ENCODE measurements around the gene FAM163A. TPM values are rescaled to one million over a fixed set of nuclear protein-coding genes. Genes with fewer than 3 reads are reported as not detected.
A peak's percentile ranks its signal among the peaks of the same experiment; 100 is the strongest.

Gene FAM163A
- total RNA-seq, 1 experiment from 2014 or later = not detected

- in situ Hi-C loops (cut with HindIII; ENCODE audit: low sequenced_read_pairs) = no loop called here
- DNase-seq (ENCODE audit: low spot score) = no peak
Observed at GRCh38 chr1:179747611-179748010, 4.5 kb downstream of the FAM163A start.

- in situ Hi-C loops (cut with HindIII; ENCODE audit: low sequenced_read_pairs) = no loop called here
- DNase-seq (ENCODE audit: low spot score) = no peak
Observed at GRCh38 chr1:179748772-179749171, 5.7 kb downstream of the FAM163A start.

GRCh38 chr1:179750630-179751029 lies 7.5 kb downstream of the FAM163A start:
- no peak for DNase-seq (ENCODE audit: low spot score)
- in situ Hi-C loops (cut with HindIII; ENCODE audit: low sequenced_read_pairs) = no loop called here

GRCh38 chr1:179753061-179753460 lies 10.0 kb downstream of the FAM163A start:
- in situ Hi-C loops (cut with HindIII; ENCODE audit: low sequenced_read_pairs) = no loop called here
- DNase-seq (ENCODE audit: low spot score) = no peak

DNA sequence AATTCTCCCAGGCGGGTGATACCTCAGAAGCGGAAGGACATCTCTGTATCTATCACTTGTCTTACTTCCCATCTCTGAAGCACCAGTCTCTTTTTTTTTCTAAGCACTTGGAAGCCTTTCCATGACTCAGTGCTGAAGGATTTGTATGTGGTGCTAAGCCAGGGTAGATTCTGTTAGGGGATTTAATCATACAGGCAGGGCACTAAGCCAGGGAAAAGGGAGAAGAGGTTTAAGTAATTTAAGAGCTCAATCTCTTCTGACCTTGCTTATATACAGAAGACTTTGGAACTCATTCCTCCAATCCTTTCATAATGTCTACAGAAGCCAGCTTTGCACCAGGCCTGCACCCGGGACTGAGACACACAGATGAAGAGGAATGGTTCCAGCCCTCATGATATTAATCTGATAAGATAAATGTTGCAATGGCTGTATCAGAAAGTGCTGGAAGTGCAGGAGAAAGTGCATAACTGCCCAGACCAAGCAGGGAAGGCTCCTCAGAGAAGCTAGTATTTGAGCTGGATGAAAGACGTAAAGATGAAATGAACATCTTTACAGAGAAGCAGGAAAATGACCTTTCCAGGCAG lies 11.0 kb downstream of the FAM163A start:
- no peak for DNase-seq (ENCODE audit: low spot score)
- in situ Hi-C loops (cut with HindIII; ENCODE audit: low sequenced_read_pairs) = no loop called here

- no peak for DNase-seq (ENCODE audit: low spot score)
- in situ Hi-C loops (cut with HindIII; ENCODE audit: low sequenced_read_pairs) = no loop called here
Observed at GRCh38 chr1:179757933-179758332, 14.8 kb downstream of the FAM163A start.

DNA sequence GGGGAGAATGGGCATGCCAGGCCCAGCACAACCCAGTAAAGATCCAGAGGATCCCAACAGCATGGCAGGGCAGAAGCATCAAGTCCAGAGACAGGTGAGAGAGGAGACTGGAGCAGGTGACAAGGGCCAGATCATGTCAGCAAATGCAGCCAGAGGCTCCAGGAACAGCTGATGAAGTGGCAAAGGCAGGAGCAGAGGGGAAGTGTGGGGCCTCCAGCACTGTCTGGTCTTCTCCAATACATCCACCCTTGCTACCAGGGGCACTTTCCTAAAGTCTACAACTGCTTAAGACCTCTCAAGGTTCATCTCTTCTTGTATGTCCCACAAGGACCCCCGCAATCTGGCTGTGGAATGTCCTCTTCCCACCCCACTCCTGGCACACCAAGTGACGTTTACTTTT lies 17.4 kb downstream of the FAM163A start:
- in situ Hi-C loops (cut with HindIII; ENCODE audit: low sequenced_read_pairs) = no loop called here

DNA sequence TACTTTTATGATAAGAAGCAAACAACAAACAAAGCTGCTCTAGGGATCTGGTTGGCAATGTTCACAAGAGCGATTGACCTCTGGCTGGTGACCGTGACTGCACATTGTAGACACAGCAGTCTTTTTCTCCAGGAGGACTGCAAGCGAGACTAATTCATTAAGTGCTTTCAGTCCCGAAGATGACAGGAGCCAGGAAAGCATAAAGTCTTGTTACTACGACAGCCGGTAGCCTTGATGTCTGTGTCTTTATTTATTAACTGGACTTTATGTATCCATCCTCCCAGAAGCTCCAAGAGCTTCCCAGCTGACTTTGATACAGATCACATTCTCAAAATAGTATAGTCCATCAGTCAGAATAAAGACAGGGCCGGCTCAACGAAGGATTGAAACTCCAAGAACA lies 18.2 kb downstream of the FAM163A start:
- peak; percentile 17 for DNase-seq (ENCODE audit: low spot score)
- in situ Hi-C loops (cut with HindIII; ENCODE audit: low sequenced_read_pairs) = no loop called here

More for the DNA sequence above, 17.4 kb downstream of the FAM163A start:
- DNase-seq (ENCODE audit: low spot score) = no peak

GRCh38 chr1:179761846-179762640 lies 19.0 kb downstream of the FAM163A start:
- DNase-seq (ENCODE audit: low spot score) = peak; percentile 43
- in situ Hi-C loops (cut with HindIII; ENCODE audit: low sequenced_read_pairs) = no loop called here

- in situ Hi-C loops (cut with HindIII; ENCODE audit: low sequenced_read_pairs) = no loop called here
- DNase-seq (ENCODE audit: low spot score) = no peak
Observed at GRCh38 chr1:179767177-179767581, 24.1 kb downstream of the FAM163A start.

- no peak for DNase-seq (ENCODE audit: low spot score)
- in situ Hi-C loops (cut with HindIII; ENCODE audit: low sequenced_read_pairs) = no loop called here
Observed at GRCh38 chr1:179767996-179768395, 24.9 kb downstream of the FAM163A start.

- in situ Hi-C loops (cut with HindIII; ENCODE audit: low sequenced_read_pairs) = no loop called here
- no peak for DNase-seq (ENCODE audit: low spot score)
Observed at GRCh38 chr1:179770887-179771502, 27.9 kb downstream of the FAM163A start.

DNA sequence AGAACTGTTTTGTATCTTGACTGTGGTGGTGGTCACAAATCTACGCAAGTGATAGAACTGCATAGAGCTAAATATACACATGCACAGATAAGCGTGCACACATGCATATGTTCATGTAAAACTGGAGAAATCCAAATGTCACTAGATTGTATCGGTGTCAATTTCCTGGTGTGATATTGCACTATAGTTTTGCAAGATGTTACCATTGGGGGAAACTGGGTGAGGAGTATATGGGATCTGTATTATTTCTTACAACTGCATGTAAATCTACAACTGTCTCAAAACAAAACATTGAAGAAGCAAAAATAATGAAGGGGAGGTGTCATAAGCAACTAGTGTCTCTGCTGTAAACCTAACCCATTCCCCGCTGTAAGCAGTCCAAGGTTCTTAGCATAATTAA lies 30.2 kb downstream of the FAM163A start:
- no peak for DNase-seq (ENCODE audit: low spot score)
- in situ Hi-C loops (cut with HindIII; ENCODE audit: low sequenced_read_pairs) = no loop called here

DNA sequence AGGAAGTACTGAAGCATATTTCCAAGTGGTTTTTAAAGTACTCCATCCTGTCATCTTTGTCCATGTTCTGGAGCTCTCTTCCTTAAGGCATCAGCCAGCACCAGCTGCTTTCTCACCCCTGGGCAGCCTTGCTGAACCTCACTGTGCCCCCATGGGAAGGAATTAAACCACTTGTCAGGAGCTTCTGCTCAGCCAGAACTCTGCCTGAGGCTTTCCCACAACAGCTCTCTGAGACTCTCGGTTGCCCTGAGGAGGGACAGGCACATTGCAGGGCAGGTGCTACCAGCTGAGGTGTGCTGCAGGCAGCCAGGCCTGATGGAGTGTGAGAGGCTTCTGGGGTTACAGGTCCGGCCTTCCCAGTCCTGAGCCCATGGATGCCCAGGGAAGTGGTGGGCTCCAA lies 30.9 kb downstream of the FAM163A start:
- no peak for DNase-seq (ENCODE audit: low spot score)
- in situ Hi-C loops (cut with HindIII; ENCODE audit: low sequenced_read_pairs) = no loop called here

DNA sequence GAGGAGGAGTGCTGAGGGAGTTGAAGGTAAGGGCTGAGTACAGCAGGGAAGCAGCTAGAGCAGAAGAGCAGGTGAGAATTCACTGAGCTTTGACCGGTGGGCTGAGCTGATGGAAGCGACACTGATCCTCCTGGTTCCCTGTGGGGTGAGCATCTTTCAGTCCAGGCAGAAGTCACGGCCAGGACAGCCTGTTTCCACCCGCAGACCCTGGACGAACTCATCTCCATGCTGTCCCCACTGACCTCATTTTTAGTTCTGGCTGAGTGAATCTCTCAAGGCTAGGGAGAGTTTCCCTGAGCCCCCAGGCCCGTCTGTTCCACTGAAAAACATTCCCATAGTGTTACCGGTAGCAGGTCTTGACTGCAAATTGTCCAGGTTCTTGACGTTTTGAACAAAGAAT lies 31.5 kb downstream of the FAM163A start:
- DNase-seq (ENCODE audit: low spot score) = no peak
- in situ Hi-C loops (cut with HindIII; ENCODE audit: low sequenced_read_pairs) = no loop called here

GRCh38 chr1:179775009-179775408 lies 31.9 kb downstream of the FAM163A start:
- peak; percentile 23 for DNase-seq (ENCODE audit: low spot score)
- in situ Hi-C loops (cut with HindIII; ENCODE audit: low sequenced_read_pairs) = no loop called here

GRCh38 chr1:179776831-179777230 lies 33.7 kb downstream of the FAM163A start:
- in situ Hi-C loops (cut with HindIII; ENCODE audit: low sequenced_read_pairs) = no loop called here
- no peak for DNase-seq (ENCODE audit: low spot score)

DNA sequence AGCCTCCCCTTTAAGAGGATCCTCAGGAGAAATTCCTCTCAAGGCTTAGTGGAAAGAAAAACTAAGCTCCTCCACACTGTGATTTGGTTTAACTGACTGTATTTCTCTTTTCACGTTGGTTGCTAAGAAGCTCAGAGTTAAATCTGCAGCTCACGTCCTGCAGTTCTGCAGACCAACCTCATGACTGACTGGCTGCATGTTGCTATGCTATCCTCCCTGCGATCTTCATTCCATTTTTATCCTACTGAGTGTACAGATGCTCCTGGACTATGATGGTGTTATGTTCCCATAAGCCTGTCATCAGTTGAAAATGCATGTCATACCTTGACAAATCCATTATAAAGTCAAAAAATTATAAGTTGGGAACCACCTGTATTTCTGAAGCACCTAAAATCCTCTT lies 34.6 kb downstream of the FAM163A start:
- in situ Hi-C loops (cut with HindIII; ENCODE audit: low sequenced_read_pairs) = no loop called here
- no peak for DNase-seq (ENCODE audit: low spot score)

GRCh38 chr1:179779645-179780272 lies 36.7 kb downstream of the FAM163A start:
- DNase-seq (ENCODE audit: low spot score) = no peak
- in situ Hi-C loops (cut with HindIII; ENCODE audit: low sequenced_read_pairs) = no loop called here

GRCh38 chr1:179781962-179782361 lies 38.9 kb downstream of the FAM163A start:
- in situ Hi-C loops (cut with HindIII; ENCODE audit: low sequenced_read_pairs) = no loop called here
- DNase-seq (ENCODE audit: low spot score) = no peak

Data from G401 (cell line).